ENCODE measurements around the gene CFAP299. TPM values are rescaled to one million over a fixed set of nuclear protein-coding genes. Genes with fewer than 3 reads are reported as not detected.
A peak's percentile ranks its signal among the peaks of the same experiment; 100 is the strongest.
"Not testable (repeated sequence)": the region's sequence is repeated elsewhere in the genome, so short reads cannot be mapped to it uniquely, and the experiment has no call there.

The CFAP299 gene
- total and polyA plus RNA-seq, 5 experiments from 2014 or later = 0.37 to 0.74 TPM; not detected in 3

GRCh38 chr4:80678413-80678812 lies 342.9 kb downstream of the CFAP299 start:
- Mint-ChIP-seq H3K27ac (peak overlapping the region in 3 of 10 donors; percentile 0 to 49 (median 0)), H3K27me3 (peaks cover 0 to 2% (median 0%) of the 10 kb centered on the region in 5 donors), H3K4me1 (peaks cover 7 to 16% (median 12%) of the 10 kb centered on the region in 4 donors), H3K4me3 (peak overlapping the region in 7 of 10 donors; percentile 2 to 51 (median 38)), H3K36me3 (peaks cover 0 to 8% (median 0%) of the 10 kb centered on the region in 3 donors), H3K9me3 (peaks cover 0 to 11% (median 2%) of the 10 kb centered on the region in 9 donors)
- ATAC-seq (no peak), DNase-seq (no peak)
- POLR2A ChIA-PET = no interaction called here

DNA sequence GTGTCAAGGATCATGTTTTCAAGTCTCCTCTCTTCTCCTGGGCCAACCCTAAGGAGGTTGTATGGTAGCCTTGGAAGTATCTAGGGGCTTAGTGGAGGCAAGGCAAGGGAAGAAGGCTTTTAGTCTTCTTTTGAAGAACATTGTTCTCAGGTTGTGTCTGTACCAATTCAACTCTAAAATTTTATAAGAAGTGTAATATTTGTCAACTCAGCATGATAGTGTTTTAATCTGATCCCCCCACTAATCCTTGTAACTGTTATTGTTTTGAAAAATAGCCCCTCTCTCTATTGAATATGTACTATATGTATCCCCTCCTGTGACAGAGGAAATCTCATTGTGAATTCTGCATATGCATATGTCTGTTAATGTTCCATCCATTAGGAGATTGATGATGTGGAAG lies 345.4 kb downstream of the CFAP299 start:
- H3K36me3 Mint-ChIP-seq = peaks cover 0 to 8% (median 0%) of the 10 kb centered on the region in 3 donors
- peaks cover 7 to 16% (median 14%) of the 10 kb centered on the region in 4 donors for H3K4me1 Mint-ChIP-seq
- H3K27ac Mint-ChIP-seq = peak overlapping the region in 1 of 10 donors; percentile 31
- ATAC-seq (no peak), DNase-seq (no peak)
- peaks cover 0 to 6% (median 0%) of the 10 kb centered on the region in 9 donors for H3K9me3 Mint-ChIP-seq
- peaks cover 0 to 2% (median 0%) of the 10 kb centered on the region in 5 donors for H3K27me3 Mint-ChIP-seq
- POLR2A ChIA-PET = no interaction called here
- H3K4me3 Mint-ChIP-seq = no peak overlapping the region

- H3K27ac Mint-ChIP-seq = no peak overlapping the region
- H3K27me3 Mint-ChIP-seq = peaks cover 0 to 7% (median 2%) of the 10 kb centered on the region in 5 donors
- H3K4me1 Mint-ChIP-seq = peaks cover 0 to 4% (median 3%) of the 10 kb centered on the region in 4 donors
- no peak for DNase-seq
- POLR2A ChIA-PET = no interaction called here
- no peaks in the 10 kb centered on the region for H3K36me3 Mint-ChIP-seq
- H3K4me3 Mint-ChIP-seq = no peak overlapping the region
- ATAC-seq = no peak
- peaks cover 0 to 2% (median 0%) of the 10 kb centered on the region in 9 donors for H3K9me3 Mint-ChIP-seq
Observed at GRCh38 chr4:80685214-80685613, 349.7 kb downstream of the CFAP299 start.

DNA sequence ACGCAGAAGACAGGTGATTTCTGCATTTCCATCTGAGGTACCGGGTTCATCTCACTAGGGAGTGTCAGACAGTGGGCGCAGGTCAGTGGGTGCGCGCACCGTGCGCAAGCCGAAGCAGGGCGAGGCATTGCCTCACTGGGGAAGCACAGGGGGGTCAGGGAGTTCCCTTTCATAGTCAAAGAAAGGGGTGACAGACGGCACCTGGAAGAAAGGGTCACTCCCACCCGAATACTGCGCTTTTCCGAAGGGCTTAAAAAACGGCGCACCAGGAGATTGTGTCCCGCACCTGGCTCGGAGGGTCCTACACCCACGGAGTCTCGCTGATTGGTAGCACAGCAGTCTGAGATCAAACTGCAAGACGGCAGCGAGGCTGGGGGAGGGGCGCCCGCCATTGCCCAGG lies 352.2 kb downstream of the CFAP299 start:
- H3K36me3 Mint-ChIP-seq, H3K27ac Mint-ChIP-seq, ATAC-seq, H3K27me3 Mint-ChIP-seq, H3K4me3 Mint-ChIP-seq, H3K9me3 Mint-ChIP-seq, DNase-seq, POLR2A ChIA-PET, H3K4me1 Mint-ChIP-seq: not testable (repeated sequence)

DNA sequence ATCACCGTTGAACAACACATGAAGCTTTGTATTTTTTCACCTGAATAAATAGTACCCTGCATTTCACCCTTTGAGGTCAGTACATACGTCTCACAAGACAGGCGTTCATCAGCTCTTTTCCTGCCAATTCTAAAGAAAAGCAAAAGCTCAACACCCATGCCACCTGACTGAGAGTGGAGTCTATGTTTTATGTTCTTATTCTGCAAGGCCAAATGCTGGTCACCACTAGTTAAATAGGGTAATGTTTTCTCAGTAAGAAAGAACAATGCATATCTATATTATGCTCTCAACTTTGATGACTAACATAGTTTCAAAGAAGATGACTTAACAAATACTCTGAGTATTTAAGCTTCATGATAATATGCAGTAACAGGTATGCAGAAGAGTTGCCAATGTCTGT lies 358.6 kb downstream of the CFAP299 start:
- H3K27me3 Mint-ChIP-seq = no peaks in the 10 kb centered on the region
- H3K4me1 Mint-ChIP-seq = no peaks in the 10 kb centered on the region
- H3K9me3 Mint-ChIP-seq = peaks cover 0 to 7% (median 2%) of the 10 kb centered on the region in 9 donors
- H3K36me3 Mint-ChIP-seq = peaks cover 0 to 3% (median 0%) of the 10 kb centered on the region in 3 donors
- DNase-seq (no peak), ATAC-seq (no peak)
- H3K27ac Mint-ChIP-seq = no peak overlapping the region
- POLR2A ChIA-PET = no interaction called here
- H3K4me3 Mint-ChIP-seq = no peak overlapping the region

DNA sequence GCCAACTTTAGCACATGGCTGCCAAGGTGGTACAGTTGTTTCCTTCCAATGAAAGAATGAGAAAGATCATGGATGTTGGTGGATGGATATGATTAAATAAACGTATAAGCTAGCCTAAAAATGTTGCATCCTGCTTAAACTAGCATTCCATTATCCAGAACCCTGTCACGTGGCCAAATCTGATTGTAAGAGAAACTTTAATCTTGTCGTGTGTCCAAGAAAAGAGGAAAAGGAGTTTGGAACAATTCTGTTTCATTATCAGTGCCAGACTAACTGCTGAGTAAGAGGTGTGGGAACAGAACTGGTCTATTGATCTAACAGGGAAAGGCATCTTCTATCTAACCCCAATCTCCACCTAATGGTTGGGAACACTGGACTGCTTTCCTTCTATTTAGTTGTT lies 369.8 kb downstream of the CFAP299 start:
- H3K4me3 Mint-ChIP-seq = no peak overlapping the region
- no peak overlapping the region for H3K27ac Mint-ChIP-seq
- no peak for DNase-seq
- peaks cover 13 to 28% (median 20%) of the 10 kb centered on the region in 4 donors for H3K4me1 Mint-ChIP-seq
- POLR2A ChIA-PET = no interaction called here
- H3K27me3 Mint-ChIP-seq = no peaks in the 10 kb centered on the region
- peaks cover 0 to under 1% (median 0%) of the 10 kb centered on the region in 9 donors for H3K9me3 Mint-ChIP-seq
- no peak for ATAC-seq
- peaks cover 0 to 3% (median 0%) of the 10 kb centered on the region in 3 donors for H3K36me3 Mint-ChIP-seq

GRCh38 chr4:80709082-80709869 lies 373.7 kb downstream of the CFAP299 start:
- DNase-seq (peak in 3 of 10 donors; percentile 38 to 65 (median 60)), ATAC-seq (peak; percentile 71 to 88)

DNA sequence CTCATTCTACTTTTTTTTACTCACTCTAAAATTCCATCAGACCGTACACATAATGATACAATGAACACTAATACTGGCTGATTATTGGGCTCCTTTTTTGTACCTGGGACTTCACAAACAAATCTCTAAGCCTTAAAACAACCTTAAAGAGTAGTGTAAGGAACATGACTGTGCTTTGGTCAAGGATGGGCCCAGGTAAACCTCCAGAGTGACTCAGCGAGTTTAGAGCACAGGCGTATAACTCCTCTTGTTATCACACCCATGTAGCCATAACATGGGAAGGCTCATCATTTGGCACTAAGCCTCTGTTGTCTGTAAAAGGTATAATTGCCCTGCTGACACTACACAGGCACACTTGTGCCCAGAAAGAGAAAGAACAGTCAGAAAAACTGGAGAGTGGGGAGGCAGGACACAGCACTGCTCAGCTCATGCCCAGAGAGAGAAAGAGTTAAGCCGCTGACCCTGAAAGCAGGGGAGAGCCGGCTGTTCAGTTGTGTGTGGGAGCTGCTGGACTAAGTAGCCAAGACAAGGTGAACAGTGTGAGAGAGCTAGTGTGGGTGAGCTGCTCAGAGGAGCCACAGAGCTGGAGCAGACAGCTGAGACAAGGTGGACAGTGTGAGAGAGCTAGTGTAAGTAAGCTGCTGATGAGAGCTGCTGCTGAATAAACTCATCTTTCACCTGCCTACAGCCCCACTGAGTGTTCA lies 375.4 kb downstream of the CFAP299 start:
- Mint-ChIP-seq H3K27ac (peak overlapping the region in 3 of 10 donors; percentile 15 to 76 (median 71)), H3K4me3 (peak overlapping the region in 2 of 10 donors; percentile 15 to 27), H3K9me3 (peaks cover 0 to 4% (median 0%) of the 10 kb centered on the region in 9 donors), H3K27me3 (no peaks in the 10 kb centered on the region), H3K36me3 (peaks cover 0 to 2% (median 0%) of the 10 kb centered on the region in 3 donors), H3K4me1 (peaks cover 22 to 61% (median 37%) of the 10 kb centered on the region in 4 donors)
- POLR2A ChIA-PET = no interaction called here
- no peak for ATAC-seq
- DNase-seq = no peak

More at GRCh38 chr4:80709082-80709869, 373.7 kb downstream of the CFAP299 start:
- peaks cover 0 to 2% (median 0%) of the 10 kb centered on the region in 3 donors for H3K36me3 Mint-ChIP-seq
- H3K4me3 Mint-ChIP-seq = peak overlapping the region in 6 of 10 donors; percentile 15 to 64 (median 52)
- no peaks in the 10 kb centered on the region for H3K27me3 Mint-ChIP-seq
- POLR2A ChIA-PET = interaction anchor here (0.9 kb wide), 1 partner anchor 15 kb away, joined by 7 read pairs; no protein-coding TSS in a partner anchor
- H3K4me1 Mint-ChIP-seq = peaks cover 19 to 50% (median 29%) of the 10 kb centered on the region in 4 donors
- peaks cover 0 to 4% (median 0%) of the 10 kb centered on the region in 9 donors for H3K9me3 Mint-ChIP-seq
- H3K27ac Mint-ChIP-seq = peak overlapping the region in 9 of 10 donors; percentile 29 to 91 (median 68)

DNA sequence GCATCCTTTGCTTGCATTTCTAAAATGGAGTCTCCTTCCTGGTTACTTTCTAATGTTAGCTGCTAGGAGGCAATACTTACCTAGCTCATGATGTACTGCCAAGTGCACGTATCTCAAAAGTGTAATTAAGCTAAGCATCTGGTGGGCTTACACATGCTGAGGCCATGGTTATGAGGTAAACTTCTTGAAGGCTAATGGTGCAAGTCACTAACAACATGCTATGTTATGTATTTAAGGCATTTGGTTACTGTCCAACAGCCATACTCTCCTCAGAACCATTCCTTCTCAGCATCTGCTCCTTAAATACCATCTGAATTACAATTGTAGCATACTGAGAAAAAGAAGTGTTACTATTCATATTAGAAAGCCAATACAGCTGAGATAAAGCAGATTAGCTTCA lies 376.4 kb downstream of the CFAP299 start:
- ATAC-seq = no peak
- no peaks in the 10 kb centered on the region for H3K27me3 Mint-ChIP-seq
- POLR2A ChIA-PET = interaction anchor here (0.6 kb wide), 1 partner anchor 265 kb away, joined by 7 read pairs; no protein-coding TSS in a partner anchor

GRCh38 chr4:80713409-80713808 lies 377.9 kb downstream of the CFAP299 start:
- no peak for ATAC-seq
- Mint-ChIP-seq H3K27me3 (no peaks in the 10 kb centered on the region), H3K27ac (no peak overlapping the region), H3K4me1 (peaks cover 19 to 49% (median 31%) of the 10 kb centered on the region in 4 donors), H3K36me3 (peaks cover 0 to 7% (median 3%) of the 10 kb centered on the region in 3 donors), H3K9me3 (peaks cover 0 to 11% (median 4%) of the 10 kb centered on the region in 9 donors), H3K4me3 (no peak overlapping the region)
- POLR2A ChIA-PET = no interaction called here
- DNase-seq = no peak

More for the DNA sequence above, 376.4 kb downstream of the CFAP299 start:
- no peak overlapping the region for H3K4me3 Mint-ChIP-seq
- H3K4me1 Mint-ChIP-seq = peaks cover 22 to 61% (median 37%) of the 10 kb centered on the region in 4 donors
- H3K36me3 Mint-ChIP-seq = peaks cover 0 to 2% (median 0%) of the 10 kb centered on the region in 3 donors
- peaks cover 0 to 4% (median 0%) of the 10 kb centered on the region in 9 donors for H3K9me3 Mint-ChIP-seq
- H3K27ac Mint-ChIP-seq = peak overlapping the region in 1 of 10 donors; percentile 43
- DNase-seq = no peak

- peaks cover 6 to 23% (median 10%) of the 10 kb centered on the region in 4 donors for H3K4me1 Mint-ChIP-seq
- H3K9me3 Mint-ChIP-seq = peaks cover 4 to 39% (median 24%) of the 10 kb centered on the region in 9 donors
- ATAC-seq (no peak), DNase-seq (no peak)
- no peak overlapping the region for H3K4me3 Mint-ChIP-seq
- no peaks in the 10 kb centered on the region for H3K27me3 Mint-ChIP-seq
- peaks cover 0 to 29% (median 14%) of the 10 kb centered on the region in 3 donors for H3K36me3 Mint-ChIP-seq
- POLR2A ChIA-PET = no interaction called here
- H3K27ac Mint-ChIP-seq = no peak overlapping the region
Observed at GRCh38 chr4:80717204-80717603, 381.7 kb downstream of the CFAP299 start.

- Mint-ChIP-seq H3K4me3 (no peak overlapping the region), H3K36me3 (peaks cover 0 to 10% (median 0%) of the 10 kb centered on the region in 3 donors), H3K27ac (no peak overlapping the region), H3K9me3 (peaks cover 0 to 21% (median 17%) of the 10 kb centered on the region in 9 donors), H3K4me1 (peaks cover 0 to 2% (median 0%) of the 10 kb centered on the region in 4 donors), H3K27me3 (no peaks in the 10 kb centered on the region)
- no peak for DNase-seq
- ATAC-seq = no peak
- POLR2A ChIA-PET = no interaction called here
Observed at GRCh38 chr4:80726471-80726870, 390.9 kb downstream of the CFAP299 start.

Data from naive thymus-derived CD8-positive, alpha-beta T cell (primary cell).